Measurements from ENCODE around the gene CHP1. TPM values are rescaled to one million over a fixed set of nuclear protein-coding genes. Genes with fewer than 3 reads are reported as not detected.
A peak's percentile ranks its signal among the peaks of the same experiment; 100 is the strongest.
"Not testable (repeated sequence)": the region's sequence is repeated elsewhere in the genome, so short reads cannot be mapped to it uniquely, and the experiment has no call there.

CHP1 gene
- total RNA-seq, 1 experiment from 2014 or later, result 71.2 TPM

GRCh38 chr15:41281236-41281635, 50.2 kb downstream of the CHP1 start:
- Histone ChIP-seq H3K4me1 (ENCODE audit: insufficient read depth, low read length, poor library complexity, severe bottlenecking) (peaks cover 10% of the 10 kb centered on the region), H3K9me3 (ENCODE audit: low read depth, low read length, poor library complexity, severe bottlenecking) (peaks cover 3% of the 10 kb centered on the region), H3K27ac (ENCODE audit: low read depth, low read length, poor library complexity, severe bottlenecking) (peak overlapping the region; percentile 11), H3K4me3 (ENCODE audit: low read depth, low read length, poor library complexity, severe bottlenecking) (no peak overlapping the region), H3K36me3 (ENCODE audit: insufficient read depth, low read length, poor library complexity, severe bottlenecking) (peaks cover 21% of the 10 kb centered on the region), H3K27me3 (replicated peaks; ENCODE audit: insufficient read depth, low read depth, low read length, poor library complexity) (no peaks in the 10 kb centered on the region)
- TF ChIP-seq EZH2 (IDR thresholded peaks at IDR 0.05; ENCODE audit: borderline replicate concordance, low read depth, low read length, poor library complexity, severe bottlenecking), result no peak
- TF ChIP-seq CTCF (conservative IDR thresholded peaks at IDR 0.05; ENCODE audit: low read depth, low read length), result no peak
- ChIA-PET CTCF (no interaction called here), POLR2A (ENCODE audit: low non-redundant PET) (interaction anchor here (0.7 kb wide), 1 partner anchor 384 kb away, joined by 3 read pairs; no protein-coding TSS in a partner anchor)
- intact Hi-C loops (cut with micrococcal nuclease; ENCODE audit: unreplicated experiment), result no loop called here
- no TSS peak for BruUV-seq (replicated peaks)
- DNase-seq (ENCODE audit: low spot score), result no peak

GRCh38 chr15:41282436-41282835, 51.4 kb downstream of the CHP1 start:
- intact Hi-C loops (cut with micrococcal nuclease; ENCODE audit: unreplicated experiment); DNase-seq (ENCODE audit: low spot score); H3K4me3 ChIP-seq (ENCODE audit: low read depth, low read length, poor library complexity, severe bottlenecking); BruUV-seq (replicated peaks); H3K27ac ChIP-seq (ENCODE audit: low read depth, low read length, poor library complexity, severe bottlenecking); CTCF ChIA-PET; POLR2A ChIA-PET (ENCODE audit: low non-redundant PET); H3K9me3 ChIP-seq (ENCODE audit: low read depth, low read length, poor library complexity, severe bottlenecking); H3K27me3 ChIP-seq (replicated peaks; ENCODE audit: insufficient read depth, low read depth, low read length, poor library complexity): not testable (repeated sequence)
- Histone ChIP-seq H3K4me1 (ENCODE audit: insufficient read depth, low read length, poor library complexity, severe bottlenecking) (peaks cover 10% of the 10 kb centered on the region), H3K36me3 (ENCODE audit: insufficient read depth, low read length, poor library complexity, severe bottlenecking) (peaks cover 33% of the 10 kb centered on the region)

- TSS peak; percentile 97 for BruUV-seq (replicated peaks)
- H3K27me3 ChIP-seq (replicated peaks; ENCODE audit: insufficient read depth, low read depth, low read length, poor library complexity); CTCF ChIA-PET; DNase-seq (ENCODE audit: low spot score); H3K9me3 ChIP-seq (ENCODE audit: low read depth, low read length, poor library complexity, severe bottlenecking); intact Hi-C loops (cut with micrococcal nuclease; ENCODE audit: unreplicated experiment); POLR2A ChIA-PET (ENCODE audit: low non-redundant PET); H3K4me3 ChIP-seq (ENCODE audit: low read depth, low read length, poor library complexity, severe bottlenecking): not testable (repeated sequence)
- peaks cover 10% of the 10 kb centered on the region for H3K4me1 ChIP-seq (ENCODE audit: insufficient read depth, low read length, poor library complexity, severe bottlenecking)
- peaks cover 40% of the 10 kb centered on the region for H3K36me3 ChIP-seq (ENCODE audit: insufficient read depth, low read length, poor library complexity, severe bottlenecking)
- peak overlapping the region; percentile 74 for H3K27ac ChIP-seq (ENCODE audit: low read depth, low read length, poor library complexity, severe bottlenecking)
These were observed 52.0 kb downstream of the CHP1 start for GRCh38 chr15:41282980-41283652.

- peak; percentile 100 for DNase-seq (ENCODE audit: low spot score)
- intact Hi-C loops (cut with micrococcal nuclease; ENCODE audit: unreplicated experiment), result no loop called here
- H3K27me3 ChIP-seq (replicated peaks; ENCODE audit: insufficient read depth, low read depth, low read length, poor library complexity), result no peaks in the 10 kb centered on the region
- peaks cover 3% of the 10 kb centered on the region for H3K9me3 ChIP-seq (ENCODE audit: low read depth, low read length, poor library complexity, severe bottlenecking)
- peaks cover 10% of the 10 kb centered on the region for H3K4me1 ChIP-seq (ENCODE audit: insufficient read depth, low read length, poor library complexity, severe bottlenecking)
- H3K27ac ChIP-seq (ENCODE audit: low read depth, low read length, poor library complexity, severe bottlenecking), result peak overlapping the region; percentile 94
- POLR2A ChIA-PET (ENCODE audit: low non-redundant PET), result no interaction called here
- H3K36me3 ChIP-seq (ENCODE audit: insufficient read depth, low read length, poor library complexity, severe bottlenecking), result peaks cover 48% of the 10 kb centered on the region
- TF ChIP-seq CTCF (conservative IDR thresholded peaks at IDR 0.05; ENCODE audit: low read depth, low read length) (no peak), EZH2 (IDR thresholded peaks at IDR 0.05; ENCODE audit: borderline replicate concordance, low read depth, low read length, poor library complexity, severe bottlenecking) (no peak)
- peak overlapping the region; percentile 72 for H3K4me3 ChIP-seq (ENCODE audit: low read depth, low read length, poor library complexity, severe bottlenecking)
- no TSS peak for BruUV-seq (replicated peaks)
- CTCF ChIA-PET, result no interaction called here
These were observed 52.8 kb downstream of the CHP1 start for GRCh38 chr15:41283653-41284426.

Measured in A673 (cell line).